ENCODE measurements around the gene ELL2. TPM values are rescaled to one million over a fixed set of nuclear protein-coding genes. Genes with fewer than 3 reads are reported as not detected.

ELL2 gene
- polyA plus RNA-seq, 1 of the 3 experiments (the other 2 are of a cell fraction): 18.4 TPM

GRCh38 chr5:95913663-95914062 lies 48.0 kb downstream of the ELL2 start:
- Histone ChIP-seq H3K4me1 (ENCODE audit: control insufficient read depth in 1 of 2, insufficient read depth in 2 of 2, low read depth in 1 of 2, low read length in 1 of 2) (peaks cover 0 to 3% of the 10 kb centered on the region in 2 experiments; a peak in 1 of 4 replicates), H3K4me2 (no peak overlapping the region), H3K9ac (no peak overlapping the region), H3K36me3 (replicated peaks in 1 of 2; ENCODE audit: control insufficient read depth in 1 of 2, insufficient read depth in 2 of 2, low read length in 1 of 2) (peaks cover 24 to 72% of the 10 kb centered on the region in 2 experiments), H3K27me3 (ENCODE audit: insufficient read depth) (no peaks in the 10 kb centered on the region), H3K9me2 (no peaks in the 10 kb centered on the region), H3F3A (replicated peaks; ENCODE audit: insufficient read depth) (no peaks in the 10 kb centered on the region), H4K20me1 (ENCODE audit: insufficient read depth) (peaks cover 29% of the 10 kb centered on the region), H2AFZ (ENCODE audit: low read depth) (no peak overlapping the region), H3K79me2 (ENCODE audit: insufficient read depth) (peaks cover 99% of the 10 kb centered on the region), H3K27ac (ENCODE audit: low read depth in 2 of 2, low read length in 1 of 2) (no peak overlapping the region), H3K4me3 (ENCODE audit: low read depth in 2 of 2, low read length in 1 of 2) (no peak overlapping the region), H3K9me3 (no peaks in the 10 kb centered on the region)
- TF ChIP-seq CHD2 (IDR thresholded peaks at IDR 0.05; ENCODE audit: low read length, partially characterized antibody) (no peak), PBX3 (IDR thresholded peaks at IDR 0.05) (no peak), JUND (IDR thresholded peaks at IDR 0.05) (no peak), ZBTB33 (IDR thresholded peaks at IDR 0.05; ENCODE audit: borderline replicate concordance, low read depth) (no peak), FOXM1 (IDR thresholded peaks at IDR 0.05; ENCODE audit: low read depth) (no peak), TCF12 (IDR thresholded peaks at IDR 0.05) (no peak), SMC3 (IDR thresholded peaks at IDR 0.05; ENCODE audit: low read depth, low read length) (no peak), NFIC (IDR thresholded peaks at IDR 0.05; ENCODE audit: borderline replicate concordance) (no peak), POLR2AphosphoS5 (IDR thresholded peaks at IDR 0.05; ENCODE audit: low read depth, low read length) (no peak), RAD21 (IDR thresholded peaks at IDR 0.05; ENCODE audit: low read length) (no peak), RFX5 (IDR thresholded peaks at IDR 0.05; ENCODE audit: low read length) (no peak), USF1 (IDR thresholded peaks at IDR 0.05; ENCODE audit: borderline replicate concordance, low read depth) (no peak), MXI1 (IDR thresholded peaks at IDR 0.05; ENCODE audit: low read depth, low read length) (no peak), TAF1 (IDR thresholded peaks at IDR 0.05; ENCODE audit: borderline replicate concordance, low read depth, low read length) (no peak), NRF1 (IDR thresholded peaks at IDR 0.05; ENCODE audit: low read depth, low read length) (no peak)
- 94% methylated on average over 6 of the region's 6 CpGs for WGBS (ENCODE audit: low lambda C conversion rate)
- CTCF ChIA-PET: interaction anchor here (1.2 kb wide), 1 partner anchor 11 kb away, joined by 3 read pairs; no protein-coding TSS in a partner anchor
- POLR2A ChIA-PET: no interaction called here
- DNase-seq: no peak

- WGBS (ENCODE audit: low lambda C conversion rate): 96% methylated on average over 2 of the region's 2 CpGs
- TF ChIP-seq CTCF (IDR thresholded peaks at IDR 0.05) (no peak), CHD2 (IDR thresholded peaks at IDR 0.05; ENCODE audit: low read length, partially characterized antibody) (no peak), MAX (IDR thresholded peaks at IDR 0.05; ENCODE audit: low read depth) (no peak), POLR2AphosphoS5 (IDR thresholded peaks at IDR 0.05; ENCODE audit: low read depth, low read length) (no peak), USF1 (IDR thresholded peaks at IDR 0.05; ENCODE audit: borderline replicate concordance, low read depth) (no peak), NFIC (IDR thresholded peaks at IDR 0.05; ENCODE audit: borderline replicate concordance) (no peak), JUND (IDR thresholded peaks at IDR 0.05) (no peak), FOXM1 (IDR thresholded peaks at IDR 0.05; ENCODE audit: low read depth) (no peak), IRF3 (IDR thresholded peaks at IDR 0.05; ENCODE audit: low read depth, low read length) (no peak), RCOR1 (IDR thresholded peaks at IDR 0.05; ENCODE audit: low read length) (no peak), EP300 (IDR thresholded peaks at IDR 0.05; ENCODE audit: borderline replicate concordance in 1 of 2, low read depth in 1 of 2, low read length in 1 of 2) (no peak), TAF1 (IDR thresholded peaks at IDR 0.05; ENCODE audit: borderline replicate concordance, low read depth, low read length) (no peak), RAD21 (IDR thresholded peaks at IDR 0.05; ENCODE audit: low read length) (no peak)
Measured at GRCh38 chr5:95912029-95912428, 49.6 kb downstream of the ELL2 start.

More at GRCh38 chr5:95912029-95912428, 49.6 kb downstream of the ELL2 start:
- H3K36me3 ChIP-seq (replicated peaks in 1 of 2; ENCODE audit: control insufficient read depth in 1 of 2, insufficient read depth in 2 of 2, low read length in 1 of 2): peaks cover 25 to 70% of the 10 kb centered on the region in 2 experiments
- DNase-seq: no peak
- no peaks in the 10 kb centered on the region for H3F3A ChIP-seq (replicated peaks; ENCODE audit: insufficient read depth)
- H3K9ac ChIP-seq: no peak overlapping the region
- H3K27ac ChIP-seq (ENCODE audit: low read depth in 2 of 2, low read length in 1 of 2): no peak overlapping the region
- peaks cover 98% of the 10 kb centered on the region for H3K79me2 ChIP-seq (ENCODE audit: insufficient read depth)
- no peaks in the 10 kb centered on the region for H3K9me3 ChIP-seq
- CTCF ChIA-PET: interaction anchor here (0.6 kb wide), 1 partner anchor 47 kb away, joined by 3 read pairs; no protein-coding TSS in a partner anchor
- H3K4me3 ChIP-seq (ENCODE audit: low read depth in 2 of 2, low read length in 1 of 2): no peak overlapping the region
- H3K4me1 ChIP-seq (ENCODE audit: control insufficient read depth in 1 of 2, insufficient read depth in 2 of 2, low read depth in 1 of 2, low read length in 1 of 2): no peaks in the 10 kb centered on the region
- H3K27me3 ChIP-seq (ENCODE audit: insufficient read depth): no peaks in the 10 kb centered on the region
- H3K4me2 ChIP-seq: no peak overlapping the region
- POLR2A ChIA-PET: no interaction called here
- no peak overlapping the region for H2AFZ ChIP-seq (ENCODE audit: low read depth)
- H4K20me1 ChIP-seq (ENCODE audit: insufficient read depth): peaks cover 21% of the 10 kb centered on the region
- H3K9me2 ChIP-seq: no peaks in the 10 kb centered on the region

All from SK-N-SH (cell line).